Endothelial cell of umbilical vein (primary cell): ENCODE data around the gene NTRK2. TPM values are rescaled to one million over a fixed set of nuclear protein-coding genes. Genes with fewer than 3 reads are reported as not detected.

Experiments
- BruUV-seq: library from RNA; stranded (reverse); fragments of 400-500 nt; replicated peaks from 2 replicates; lab custom pipeline; 2021; lab: Mats Ljungman, UMichigan
- CTCF ChIA-PET: fragments of 300-600, 350-600 bp; sonication (Branson Sonifier 250); formaldehyde crosslinking; loops from one replicate; lab custom pipeline; 2021; ENCODE audit warnings: antibody characterized with exemption, inconsistent platforms; lab: Charles Lee
- POLR2A ChIA-PET: fragments of 300-600, 350-600 bp; sonication (Branson Sonifier 250); formaldehyde crosslinking; loops from one replicate; lab custom pipeline; 2021; ENCODE audit warnings: antibody characterized with exemption, inconsistent platforms; lab: Charles Lee
- DNase-seq: peaks from one replicate; pipeline ENCODE4 v3.0.0-alpha.2; 2011; ENCODE audit warnings: low read depth, low spot score
- FAIRE-seq: peaks from 2 replicates; lab custom pipeline; 2011; peaks lifted over from hg19 to GRCh38; lab: Jason Lieb, UNC
- H2AFZ ChIP-seq: 2 replicates; pipeline ENCODE4 v1.6.0; 2012; ENCODE audit warnings: low read depth, low read length, control low read depth, inconsistent platforms
- H3K27ac ChIP-seq: 2 replicates; pipeline ENCODE4 v1.5.1; 2011; ENCODE audit warnings: low read depth, mild to moderate bottlenecking, control low read depth, low read length, moderate library complexity; ENCODE audit not compliant: insufficient read depth
- H3K27me3 ChIP-seq, 2 experiments: 2 replicates each; pipeline versions ENCODE4 v1.6.0 to v1.6.1; 2011; ENCODE audit warnings: low read length in 2 of 2, mixed read lengths in 1 of 2; ENCODE audit not compliant: control insufficient read depth in 2 of 2, insufficient read depth in 2 of 2
- H3K36me3 ChIP-seq, 2 experiments: 2 replicates in 1 of 2; 3 replicates in 1 of 2; pipeline ENCODE4 v1.5.1; 2011; ENCODE audit warnings: low read length in 2 of 2, mild to moderate bottlenecking in 1 of 2, moderate library complexity in 1 of 2; ENCODE audit not compliant: control insufficient read depth in 2 of 2, insufficient read depth in 2 of 2; ENCODE audit errors: extremely low read depth in 1 of 2
- H3K4me1 ChIP-seq: 3 replicates; pipeline ENCODE4 v1.5.1; 2011; ENCODE audit warnings: mild to moderate bottlenecking, low read length; ENCODE audit not compliant: control insufficient read depth, insufficient read depth; ENCODE audit errors: extremely low read depth
- H3K4me2 ChIP-seq: 2 replicates; pipeline ENCODE4 v1.6.1; 2011; ENCODE audit warnings: low read length, control low read depth, mixed read lengths; ENCODE audit not compliant: insufficient read depth
- H3K4me3 ChIP-seq, 3 experiments: fragments of 200-600 bp in 1 of 3; sonication (generic), shearing (Covaris generic) in 1 of 3; replicated peaks in 1 of 3; 2 replicates each; pipeline ENCODE4 v1.5.1; 2011 to 2016; ENCODE audit warnings: control low read depth in 3 of 3, low read length in 3 of 3, mild to moderate bottlenecking in 2 of 3, inconsistent platforms in 1 of 3, low read depth in 1 of 3, moderate library complexity in 1 of 3; ENCODE audit not compliant: insufficient read depth in 1 of 3
- H3K79me2 ChIP-seq: 2 replicates; pipeline ENCODE4 v1.6.0; 2012; ENCODE audit warnings: low read length, inconsistent platforms; ENCODE audit not compliant: control insufficient read depth, insufficient read depth
- H3K9ac ChIP-seq: replicated peaks from 2 replicates; pipeline ENCODE3; 2011; ENCODE audit warnings: low read length, control low read depth; ENCODE audit not compliant: insufficient read depth; ENCODE audit errors: extremely low read depth
- H3K9me1 ChIP-seq: replicated peaks from 3 replicates; pipeline ENCODE4 v1.6.0; 2011; ENCODE audit warnings: mild to moderate bottlenecking, low read length; ENCODE audit not compliant: control insufficient read depth, insufficient read depth; ENCODE audit errors: extremely low read depth
- H3K9me3 ChIP-seq: replicated peaks from 2 replicates; pipeline ENCODE4 v1.5.1; 2012; ENCODE audit warnings: low read length, inconsistent platforms; ENCODE audit not compliant: control insufficient read depth, insufficient read depth
- H4K20me1 ChIP-seq: replicated peaks from 2 replicates; pipeline ENCODE3; 2011; ENCODE audit warnings: mild to moderate bottlenecking, low read length; ENCODE audit not compliant: control insufficient read depth, insufficient read depth; ENCODE audit errors: extremely low read depth
- CTCF ChIP-seq, 2 donors: IDR thresholded peaks; 1 replicate in 1 of 2; 2 replicates in 1 of 2; pipeline ENCODE4 v1.5.1; 2011; ENCODE audit warnings: low read length in 2 of 2, mild to moderate bottlenecking in 2 of 2, moderate library complexity in 2 of 2, control low read depth in 1 of 2, inconsistent platforms in 1 of 2, low read depth in 1 of 2; ENCODE audit not compliant: insufficient read depth in 1 of 2; ENCODE audit errors: extremely low read depth in 1 of 2
- EZH2 ChIP-seq: IDR thresholded peaks from 2 replicates; pipeline ENCODE4 v1.6.1; 2012; ENCODE audit warnings: borderline replicate concordance, low read depth, mild to moderate bottlenecking, moderate library complexity, low read length, inconsistent platforms; ENCODE audit not compliant: severe bottlenecking
- FOS ChIP-seq: IDR thresholded peaks from 2 replicates; pipeline ENCODE4 v1.6.1; 2011; ENCODE audit warnings: mild to moderate bottlenecking, low read length, moderate library complexity, borderline replicate concordance; ENCODE audit not compliant: insufficient read depth
- GATA2 ChIP-seq: IDR thresholded peaks from 2 replicates; pipeline ENCODE4 v1.7.0; 2011; ENCODE audit warnings: low read depth, mild to moderate bottlenecking, moderate library complexity, mixed read lengths, low read length; ENCODE audit not compliant: insufficient read length, insufficient read depth
- JUN ChIP-seq: IDR thresholded peaks from 2 replicates; pipeline ENCODE4 v1.6.1; 2011; ENCODE audit warnings: borderline replicate concordance, low read depth; ENCODE audit not compliant: insufficient read length, insufficient read depth
- MYC ChIP-seq: IDR thresholded peaks from one replicate; pipeline ENCODE4 v1.6.1; 2011; ENCODE audit warnings: mild to moderate bottlenecking, low read depth, low read length
- POLR2A ChIP-seq: IDR thresholded peaks from 2 replicates; pipeline ENCODE4 v1.6.1; 2012; ENCODE audit warnings: low read depth, mild to moderate bottlenecking, control low read depth, low read length
- POLR2AphosphoS5 ChIP-seq: IDR thresholded peaks from 2 replicates; pipeline ENCODE4 v1.6.1; 2012; ENCODE audit warnings: low read depth, mild to moderate bottlenecking, control low read depth, low read length, moderate library complexity; ENCODE audit not compliant: insufficient read depth
- dilution Hi-C: fragments of 300-500 bp; cut with MboI; formaldehyde crosslinking; loops from one replicate; pipeline ENCODE4 v1.15.0; 2019; ENCODE audit warnings: low sequenced_read_pairs; ENCODE audit not compliant: extremely low pct_ligation_motif_present
- intact Hi-C: fragments of 100-400 bp; cut with micrococcal nuclease; formaldehyde crosslinking; loops from one replicate; pipeline ENCODE4 v1.10.0; 2022
- polyA plus RNA-seq, 4 experiments: library from polyadenylated mRNA; depleted of rRNA in 3 of 4; stranded (reverse) in 3 of 4; unstranded in 1 of 4; fragments of >200 nt; gene quantifications; 2 replicates each; pipeline versions ENCODE4 v1.2.1 to v1.2.3, GENCODE V29; 2011 to 2012; ENCODE audit warnings: missing spikeins in 1 of 4
- total RNA-seq: library from RNA; stranded (reverse); gene quantifications from 2 replicates; pipeline ENCODE4 v1.2.3, GENCODE V29; 2021
- TF ChIP-seq, protein P1 (sequence below): IDR thresholded peaks from 2 replicates; pipeline ENCODE4 v1.6.1; 2011; ENCODE audit not compliant: insufficient read depth, insufficient read length

Gene NTRK2
- total and polyA plus RNA-seq, 2 donors (not counting 3 experiments of a cell fraction or from before 2014, with no cell fraction given): 0.01 to 0.13 TPM

GRCh38 chr9:84756171-84756570 lies 86.6 kb downstream of the NTRK2 start:
- no peak for FAIRE-seq
- DNase-seq: no peak

More at GRCh38 chr9:84756171-84756570, 86.6 kb downstream of the NTRK2 start:
- Histone ChIP-seq H2AFZ (no peak overlapping the region), H4K20me1 (no peaks in the 10 kb centered on the region), H3K4me2 (no peak overlapping the region), H3K4me1 (no peaks in the 10 kb centered on the region), H3K4me3 (no peak overlapping the region), H3K27me3 (no peaks in the 10 kb centered on the region), H3K27ac (no peak overlapping the region), H3K9me1 (no peaks in the 10 kb centered on the region), H3K9me3 (no peaks in the 10 kb centered on the region), H3K9ac (no peak overlapping the region), H3K36me3 (no peaks in the 10 kb centered on the region), H3K79me2 (no peaks in the 10 kb centered on the region)
- CTCF ChIA-PET: interaction anchor here (1.1 to 1.3 kb wide), 2 partner anchors 26 to 359 kb away, joined by 3 read pairs; no protein-coding TSS in a partner anchor
- no TSS peak for BruUV-seq
- no peak for TF ChIP-seq EZH2
- TF ChIP-seq MYC: no peak
- no peak for TF ChIP-seq CTCF (IDR thresholded peaks at IDR 0.05; ENCODE audit: extremely low read depth in 1 of 2, insufficient read depth in 1 of 2, low read depth in 1 of 2, low read length in 2 of 2)
- TF ChIP-seq, protein P1, sequence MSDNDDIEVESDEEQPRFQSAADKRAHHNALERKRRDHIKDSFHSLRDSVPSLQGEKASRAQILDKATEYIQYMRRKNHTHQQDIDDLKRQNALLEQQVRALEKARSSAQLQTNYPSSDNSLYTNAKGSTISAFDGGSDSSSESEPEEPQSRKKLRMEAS: no peak
- no peak for TF ChIP-seq FOS
- no peak for TF ChIP-seq POLR2A
- no peak for TF ChIP-seq JUN
- no peak for TF ChIP-seq POLR2AphosphoS5
- TF ChIP-seq GATA2: no peak
- intact Hi-C loops (no loop called here), dilution Hi-C loops (no loop called here)
- POLR2A ChIA-PET: no interaction called here
